Amygdala (tissue), 56 donors: ENCODE data around the gene GPN1.
A peak's percentile ranks its signal among the peaks of the same experiment; 100 is the strongest.
"Not testable (repeated sequence)": the region's sequence is repeated elsewhere in the genome, so short reads cannot be mapped to it uniquely, and the experiment has no call there.

Experiments
- DNase-seq, 56 donors: peaks; one replicate each; lab custom pipeline; 2025; lab: John Stamatoyannopoulos, UW

Gene GPN1

GRCh38 chr2:27628767-27629709 is at the start of gene GPN1, which contains the start of gene CCDC121:
GPN1 (plus strand) TSS chr2:27629050; CDS start chr2:27629059, 9 bp downstream.
CCDC121 (minus strand) TSS chr2:27629012; CDS start chr2:27627799, 1,213 bp downstream.
- peak; percentile 16 to 92 (median 84) for DNase-seq

DNA sequence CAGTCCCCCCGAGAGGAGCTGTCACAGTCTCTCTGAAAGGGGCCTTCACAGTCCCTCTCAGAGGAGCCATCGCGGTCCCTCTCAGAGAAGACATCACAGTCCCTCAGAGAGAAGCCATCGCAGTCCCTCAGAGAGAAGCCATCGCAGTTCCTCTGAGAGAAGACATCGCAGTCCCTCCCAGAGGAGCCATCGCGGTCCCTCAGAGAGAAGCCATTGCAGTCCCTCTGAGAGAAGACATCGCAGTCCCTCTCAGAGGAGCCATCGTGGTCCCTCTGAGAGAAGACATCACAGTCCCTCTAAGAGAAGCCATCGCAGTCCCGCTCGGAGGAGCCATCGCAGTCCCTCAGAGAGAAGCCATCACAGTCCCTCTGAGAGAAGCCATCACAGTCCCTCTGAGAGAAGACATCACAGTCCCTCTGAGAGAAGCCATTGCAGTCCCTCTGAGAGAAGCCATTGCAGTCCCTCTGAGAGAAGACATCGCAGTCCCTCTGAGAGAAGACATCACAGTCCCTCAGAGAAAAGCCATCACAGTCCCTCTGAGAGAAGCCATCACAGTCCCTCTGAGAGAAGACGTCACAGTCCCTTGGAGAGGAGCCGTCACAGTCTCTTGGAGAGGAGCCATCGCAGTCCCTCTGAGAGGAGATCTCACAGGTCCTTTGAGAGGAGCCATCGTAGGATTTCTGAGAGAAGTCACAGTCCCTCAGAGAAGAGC is 47.3 kb upstream of the GPN1 start:
- no peak for DNase-seq

GRCh38 chr2:27582129-27582694 is 46.6 kb upstream of the GPN1 start:
- DNase-seq: peak in 3 of 56 donors; percentile 2 to 26 (median 12)

- DNase-seq: peak; percentile 41 to 93 (median 77)
Measured at GRCh38 chr2:27582695-27583389, 46.0 kb upstream of the GPN1 start, which contains the start of gene ZNF512. ZNF512 (plus strand) TSS chr2:27583042; CDS start chr2:27583113, 71 bp downstream.

DNA sequence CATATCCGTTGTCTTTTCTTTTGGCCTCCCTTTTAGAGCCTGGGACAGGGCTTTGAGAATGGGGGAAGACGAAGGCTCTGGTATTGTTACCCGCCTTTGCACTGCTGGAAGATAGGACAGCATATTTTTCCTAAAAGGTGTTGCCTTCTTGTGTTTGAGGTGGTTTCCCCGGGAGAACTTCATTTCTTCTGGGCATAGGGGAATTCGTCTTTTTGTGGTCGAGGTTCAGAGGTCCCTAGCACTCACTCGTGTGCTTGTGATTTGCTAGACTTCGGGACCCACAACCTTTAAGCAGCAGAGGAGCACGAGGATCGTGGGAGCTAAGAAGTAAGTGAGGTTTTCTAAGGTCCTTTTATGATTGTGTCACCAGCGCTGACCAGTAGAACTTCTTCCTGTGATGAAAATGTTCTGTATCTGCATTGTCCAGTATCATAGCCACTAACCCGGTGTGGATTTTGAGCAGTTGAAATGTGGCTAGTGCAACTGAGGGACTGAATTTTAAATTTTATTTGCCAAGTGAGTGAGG is 45.4 kb upstream of the GPN1 start:
- no peak for DNase-seq

- DNase-seq: no peak
Measured at GRCh38 chr2:27584597-27584996, 44.3 kb upstream of the GPN1 start.

DNA sequence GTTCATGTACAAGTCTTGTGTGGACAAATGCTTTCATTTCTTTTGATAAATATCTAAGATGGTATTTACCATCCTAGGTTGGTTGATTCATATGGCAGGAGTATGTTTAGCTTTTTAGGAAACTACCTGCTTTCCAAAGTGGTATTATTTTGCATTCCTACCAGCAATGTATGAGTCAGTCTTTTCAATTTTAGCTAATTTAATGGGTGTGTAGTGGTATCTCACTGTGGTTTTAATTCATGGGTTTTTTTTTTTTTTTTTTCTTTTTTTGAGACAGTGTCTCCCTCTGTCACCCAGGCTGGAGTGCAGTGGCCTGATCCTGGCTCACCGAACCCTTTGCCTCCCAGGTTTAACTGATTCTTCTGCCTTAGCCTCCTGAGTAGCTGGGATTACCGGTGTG is 41.8 kb upstream of the GPN1 start:
- DNase-seq: no peak

DNA sequence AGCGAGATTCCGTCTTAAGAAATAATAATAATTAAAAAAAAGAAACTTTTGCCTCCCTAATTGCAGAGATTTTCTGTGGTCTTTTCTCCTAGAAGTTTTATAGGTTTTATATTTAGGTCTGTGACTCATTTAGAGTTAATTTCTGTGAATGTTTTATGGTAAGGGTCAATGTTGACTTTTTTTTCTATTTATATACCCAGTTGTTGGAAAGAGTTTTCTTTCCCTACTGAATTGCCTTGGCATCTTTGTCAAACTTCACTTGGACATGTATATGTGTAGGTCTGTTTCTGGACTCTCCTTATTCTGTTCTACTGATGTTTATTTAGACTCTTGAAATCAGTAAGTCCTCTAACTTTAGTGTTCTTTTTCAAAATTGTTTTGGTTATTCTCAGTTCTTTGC is 40.5 kb upstream of the GPN1 start:
- no peak for DNase-seq

- DNase-seq: no peak
Measured at GRCh38 chr2:27591745-27592144, 37.1 kb upstream of the GPN1 start.

GRCh38 chr2:27593240-27593639 is 35.6 kb upstream of the GPN1 start:
- no peak for DNase-seq

- DNase-seq: not testable (repeated sequence)
Measured at GRCh38 chr2:27594020-27594703, 34.7 kb upstream of the GPN1 start.

DNA sequence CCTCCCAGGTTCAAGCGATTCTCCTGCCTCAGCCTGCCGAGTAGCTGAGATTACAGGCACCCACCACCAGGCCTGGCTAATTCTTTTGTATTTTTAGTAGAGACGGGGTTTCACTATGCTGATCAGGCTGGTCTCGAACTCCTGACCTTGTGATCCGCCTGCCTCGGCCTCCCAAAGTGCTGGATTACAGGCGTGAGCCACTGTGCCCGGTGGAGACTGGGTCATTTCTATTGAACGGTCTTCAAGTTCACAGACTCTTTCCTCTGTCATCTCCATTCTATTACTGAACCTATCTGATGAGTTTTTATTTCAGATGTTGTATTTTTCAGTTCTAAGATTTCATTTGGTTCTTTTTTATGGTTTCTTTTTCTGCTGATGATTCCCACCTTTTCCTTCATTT is 33.4 kb upstream of the GPN1 start:
- not testable (repeated sequence) for DNase-seq

DNA sequence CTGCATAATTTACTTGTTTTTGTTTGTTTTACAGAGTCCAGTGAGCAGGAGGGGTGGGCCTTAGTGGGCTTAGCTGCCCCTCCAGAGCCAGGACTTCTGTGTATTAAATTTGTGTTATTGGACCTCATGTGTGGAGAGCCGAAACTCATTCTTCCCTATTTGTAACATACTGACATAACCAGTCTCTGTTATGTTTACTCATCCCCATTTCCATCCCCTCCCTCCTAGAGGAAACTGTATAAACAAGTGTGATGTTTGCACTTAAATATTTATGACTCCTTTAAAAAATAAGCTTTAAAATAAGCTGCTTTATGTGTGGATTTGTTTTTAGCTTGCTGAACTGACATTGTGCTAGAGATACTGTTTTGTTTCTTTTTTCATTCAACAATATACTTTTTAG is 32.2 kb upstream of the GPN1 start:
- no peak for DNase-seq

DNA sequence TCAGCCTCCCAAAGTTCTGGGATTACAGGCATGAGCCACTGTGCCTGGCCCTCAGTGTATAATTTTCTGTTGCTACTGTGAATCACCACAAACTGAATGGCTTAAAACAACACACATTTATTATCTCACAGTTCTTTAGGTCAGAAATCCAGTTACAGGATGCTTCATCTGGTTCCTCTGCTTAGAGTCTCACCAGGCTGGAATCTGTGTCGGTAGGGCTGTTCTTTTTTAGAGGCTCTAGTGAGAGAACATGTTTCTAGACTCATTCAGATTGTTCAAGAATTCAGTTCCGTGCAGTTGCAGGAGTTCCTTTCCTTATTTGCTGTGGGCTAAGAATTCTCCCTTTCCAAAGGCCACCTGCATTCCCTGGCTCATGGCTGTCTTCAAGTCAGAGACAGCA is 22.2 kb upstream of the GPN1 start:
- DNase-seq: no peak

DNA sequence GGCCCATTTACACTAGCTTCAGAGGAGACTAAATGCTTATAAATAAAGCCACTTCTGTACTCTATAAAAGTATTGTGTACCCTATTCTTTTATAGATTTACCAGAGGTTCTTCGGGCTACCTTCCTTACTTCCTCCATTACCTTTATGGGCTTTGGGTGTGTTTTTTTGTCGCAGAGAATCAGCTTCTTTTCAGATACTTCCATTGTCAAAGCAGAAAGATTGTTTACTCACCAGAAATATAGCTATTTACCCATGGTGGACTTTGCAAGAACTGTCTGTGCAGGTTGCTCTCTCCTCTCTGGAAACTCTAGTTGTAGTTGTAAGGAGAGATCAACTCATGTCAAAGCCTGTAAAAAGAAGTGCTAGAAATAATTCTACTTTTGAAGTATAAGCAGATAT is 14.9 kb upstream of the GPN1 start:
- no peak for DNase-seq

- DNase-seq: no peak
Measured at GRCh38 chr2:27615316-27615715, 13.5 kb upstream of the GPN1 start.

GRCh38 chr2:27621524-27621923 is 7.3 kb upstream of the GPN1 start:
- no peak for DNase-seq

GRCh38 chr2:27622921-27623384 is 5.9 kb upstream of the GPN1 start:
- no peak for DNase-seq

GRCh38 chr2:27624943-27625342 is 3.9 kb upstream of the GPN1 start:
- DNase-seq: no peak
